Adipocyte (in vitro differentiated cells): Measurements from ENCODE around the gene GMPR2.

ENCODE experiments used
- DNase-seq: peaks from one replicate; pipeline ENCODE4 v3.0.0-alpha.2; 2015; ENCODE audit warnings: low read depth
- H3K27me3 ChIP-seq: replicated peaks from 2 replicates; pipeline ENCODE4 v1.7.0; 2013; ENCODE audit warnings: mild to moderate bottlenecking, low read length, moderate library complexity; ENCODE audit not compliant: control insufficient read depth, insufficient read depth
- H3K36me3 ChIP-seq: 2 replicates; pipeline ENCODE4 v1.7.0; 2013; ENCODE audit warnings: low read length, mild to moderate bottlenecking, moderate library complexity; ENCODE audit not compliant: control insufficient read depth, insufficient read depth, severe bottlenecking
- H3K4me1 ChIP-seq: 2 replicates; pipeline ENCODE4 v1.7.0; 2013; ENCODE audit warnings: mild to moderate bottlenecking, low read length, moderate library complexity; ENCODE audit not compliant: control insufficient read depth, insufficient read depth
- H3K4me3 ChIP-seq: 2 replicates; pipeline ENCODE4 v1.7.0; 2013; ENCODE audit warnings: mild to moderate bottlenecking, low read length, moderate library complexity
- H3K9ac ChIP-seq: 2 replicates; pipeline ENCODE4 v1.7.0; 2013; ENCODE audit warnings: mild to moderate bottlenecking, low read length, moderate library complexity
- H3K9me3 ChIP-seq: 2 replicates; pipeline ENCODE4 v1.7.0; 2013; ENCODE audit warnings: mild to moderate bottlenecking, low read length, moderate library complexity; ENCODE audit not compliant: control insufficient read depth

The GMPR2 gene

GRCh38 chr14:24247422-24247821 lies 14.7 kb downstream of the GMPR2 start:
- Histone ChIP-seq H3K9ac (no peak overlapping the region), H3K4me1 (peaks cover 20% of the 10 kb centered on the region), H3K4me3 (no peak overlapping the region), H3K27me3 (no peaks in the 10 kb centered on the region), H3K9me3 (no peaks in the 10 kb centered on the region), H3K36me3 (no peaks in the 10 kb centered on the region)
- no peak for DNase-seq

GRCh38 chr14:24249230-24250021 lies 16.7 kb downstream of the GMPR2 start:
- no peaks in the 10 kb centered on the region for H3K36me3 ChIP-seq
- H3K4me3 ChIP-seq: no peak overlapping the region
- no peak overlapping the region for H3K9ac ChIP-seq
- no peak for DNase-seq
- no peaks in the 10 kb centered on the region for H3K9me3 ChIP-seq
- peaks cover 13% of the 10 kb centered on the region for H3K4me1 ChIP-seq
- no peaks in the 10 kb centered on the region for H3K27me3 ChIP-seq

- Histone ChIP-seq H3K9me3 (no peaks in the 10 kb centered on the region), H3K27me3 (no peaks in the 10 kb centered on the region), H3K9ac (no peak overlapping the region), H3K4me3 (no peak overlapping the region), H3K4me1 (peaks cover 13% of the 10 kb centered on the region), H3K36me3 (no peaks in the 10 kb centered on the region)
- DNase-seq: no peak
Observed at GRCh38 chr14:24250354-24250753, 17.6 kb downstream of the GMPR2 start.

- Histone ChIP-seq H3K36me3 (no peaks in the 10 kb centered on the region), H3K4me3 (no peak overlapping the region), H3K27me3 (no peaks in the 10 kb centered on the region), H3K9ac (no peak overlapping the region), H3K4me1 (peaks cover 9% of the 10 kb centered on the region), H3K9me3 (no peaks in the 10 kb centered on the region)
- DNase-seq: peak; percentile 45
Observed at GRCh38 chr14:24251880-24252288, 19.2 kb downstream of the GMPR2 start.

GRCh38 chr14:24252289-24253124 lies 19.8 kb downstream of the GMPR2 start:
- Histone ChIP-seq H3K9me3 (no peaks in the 10 kb centered on the region), H3K27me3 (no peaks in the 10 kb centered on the region), H3K4me1 (peaks cover 7% of the 10 kb centered on the region), H3K9ac (no peak overlapping the region), H3K4me3 (no peak overlapping the region), H3K36me3 (no peaks in the 10 kb centered on the region)
- no peak for DNase-seq

GRCh38 chr14:24253936-24254335 lies 21.2 kb downstream of the GMPR2 start:
- no peak overlapping the region for H3K4me3 ChIP-seq
- H3K36me3 ChIP-seq: no peaks in the 10 kb centered on the region
- H3K27me3 ChIP-seq: no peaks in the 10 kb centered on the region
- no peak overlapping the region for H3K9ac ChIP-seq
- DNase-seq: no peak
- H3K4me1 ChIP-seq: peaks cover 9% of the 10 kb centered on the region
- no peaks in the 10 kb centered on the region for H3K9me3 ChIP-seq

GRCh38 chr14:24254630-24255392 lies 22.1 kb downstream of the GMPR2 start:
- DNase-seq: no peak
- Histone ChIP-seq H3K27me3 (no peaks in the 10 kb centered on the region), H3K9me3 (no peaks in the 10 kb centered on the region)

GRCh38 chr14:24255438-24255837 lies 22.7 kb downstream of the GMPR2 start:
- no peaks in the 10 kb centered on the region for H3K9me3 ChIP-seq
- DNase-seq: no peak
- H3K4me3 ChIP-seq: no peak overlapping the region

More at GRCh38 chr14:24254630-24255392, 22.1 kb downstream of the GMPR2 start:
- no peak overlapping the region for H3K9ac ChIP-seq
- no peaks in the 10 kb centered on the region for H3K36me3 ChIP-seq
- no peak overlapping the region for H3K4me3 ChIP-seq
- H3K4me1 ChIP-seq: peaks cover 16% of the 10 kb centered on the region

GRCh38 chr14:24255931-24256711 lies 23.4 kb downstream of the GMPR2 start:
- DNase-seq: no peak

More at GRCh38 chr14:24255438-24255837, 22.7 kb downstream of the GMPR2 start:
- H3K9ac ChIP-seq: no peak overlapping the region
- no peaks in the 10 kb centered on the region for H3K27me3 ChIP-seq
- no peaks in the 10 kb centered on the region for H3K36me3 ChIP-seq
- peaks cover 16% of the 10 kb centered on the region for H3K4me1 ChIP-seq

GRCh38 chr14:24256960-24257359 lies 24.2 kb downstream of the GMPR2 start:
- Histone ChIP-seq H3K9ac (no peak overlapping the region), H3K36me3 (no peaks in the 10 kb centered on the region), H3K4me3 (no peak overlapping the region), H3K4me1 (peaks cover 11% of the 10 kb centered on the region), H3K27me3 (no peaks in the 10 kb centered on the region), H3K9me3 (no peaks in the 10 kb centered on the region)
- no peak for DNase-seq

More at GRCh38 chr14:24255931-24256711, 23.4 kb downstream of the GMPR2 start:
- Histone ChIP-seq H3K9ac (no peak overlapping the region), H3K9me3 (no peaks in the 10 kb centered on the region), H3K4me1 (peaks cover 16% of the 10 kb centered on the region), H3K4me3 (no peak overlapping the region), H3K27me3 (no peaks in the 10 kb centered on the region), H3K36me3 (no peaks in the 10 kb centered on the region)
